Activated CD4-positive, alpha-beta memory T cell treated with anti-CD3 and anti-CD28 coated beads for 36 hours (primary cell): ENCODE data around the gene PANK4. TPM values are rescaled to one million over a fixed set of nuclear protein-coding genes. Genes with fewer than 3 reads are reported as not detected.

ENCODE experiments used
- CTCF ChIA-PET: fragments of 350-600 bp; sonication (Branson Sonifier 250); formaldehyde crosslinking; loops from one replicate; lab custom pipeline; 2021; ENCODE audit warnings: antibody characterized with exemption, inconsistent platforms; lab: Charles Lee
- POLR2A ChIA-PET: fragments of 350-600 bp; sonication (Branson Sonifier 250); formaldehyde crosslinking; loops from one replicate; lab custom pipeline; 2021; ENCODE audit warnings: antibody characterized with exemption; lab: Charles Lee
- DNase-seq: peaks from one replicate; pipeline ENCODE4 v3.0.0-alpha.2; 2020
- H3K27ac Mint-ChIP-seq: one replicate; pipeline ENCODE4 v1.8.0; 2021; ENCODE audit warnings: mixed read lengths
- H3K27me3 Mint-ChIP-seq: one replicate; pipeline ENCODE4 v1.8.0; 2021; ENCODE audit warnings: mixed read lengths
- H3K36me3 Mint-ChIP-seq: one replicate; pipeline ENCODE4 v1.8.0; 2021; ENCODE audit warnings: mixed read lengths
- H3K4me1 Mint-ChIP-seq: one replicate; pipeline ENCODE4 v1.8.0; 2021; ENCODE audit warnings: low read depth, mixed read lengths
- H3K4me3 Mint-ChIP-seq: one replicate; pipeline ENCODE4 v1.8.0; 2021; ENCODE audit warnings: mild to moderate bottlenecking, mixed read lengths
- H3K9me3 Mint-ChIP-seq: one replicate; pipeline ENCODE4 v1.8.0; 2021; ENCODE audit warnings: mixed read lengths
- intact Hi-C: fragments of 100-400 bp; cut with micrococcal nuclease; formaldehyde crosslinking; loops from one replicate; pipeline ENCODE4 v1.15.1; 2023
- total RNA-seq, 2 experiments: library from RNA; stranded (reverse); gene quantifications; one replicate each; pipeline ENCODE4 v1.2.3, GENCODE V29; 2021

The PANK4 gene
- total RNA-seq, 2 experiments from 2014 or later = 42.6 to 45.1 TPM

DNA sequence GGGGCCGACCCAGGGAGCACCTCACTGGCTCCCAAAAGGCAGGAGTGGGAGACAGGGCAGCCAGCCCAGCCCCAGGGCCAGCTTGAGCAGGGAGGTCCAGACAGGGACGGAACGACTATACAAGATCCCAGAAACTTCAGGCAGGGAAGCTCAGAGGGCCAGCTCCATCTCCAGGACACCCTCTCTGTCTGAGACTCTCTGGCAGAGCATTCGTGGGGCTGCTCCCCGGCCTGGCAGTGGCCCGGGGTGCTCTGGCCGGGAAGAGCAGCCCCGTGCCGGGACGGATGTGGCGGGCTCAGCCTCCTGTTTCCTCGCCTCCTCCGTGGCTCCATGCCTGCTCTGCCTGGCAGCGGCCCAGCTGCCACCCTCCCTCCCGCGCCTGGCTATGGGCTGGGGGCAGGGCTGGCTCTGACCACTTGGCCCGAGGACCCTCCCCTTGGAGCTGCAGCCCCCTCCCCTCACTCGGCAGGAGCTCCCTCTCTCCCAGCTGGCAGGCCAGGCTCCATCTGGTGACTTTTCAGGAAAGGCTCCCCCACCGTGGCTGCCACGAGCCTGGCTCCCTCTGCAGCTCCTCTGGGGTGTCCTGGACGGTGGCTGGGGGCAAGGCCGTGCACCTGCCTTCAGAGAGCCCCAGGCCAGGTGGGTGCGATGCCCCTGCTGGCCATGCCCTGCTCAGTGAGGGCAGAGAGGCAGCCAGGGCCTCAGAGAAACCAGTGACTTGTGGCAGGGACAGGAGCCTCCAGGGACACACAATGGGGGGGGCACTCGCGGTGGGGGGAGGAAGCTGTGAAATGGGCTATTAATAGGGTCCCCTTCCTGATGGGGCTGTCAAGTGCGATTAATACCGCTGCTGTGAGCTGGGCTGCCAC lies 55.9 kb downstream of the PANK4 start:
- Mint-ChIP-seq H3K9me3 (no peaks in the 10 kb centered on the region), H3K4me1 (no peaks in the 10 kb centered on the region), H3K27ac (no peak overlapping the region), H3K4me3 (no peak overlapping the region), H3K27me3 (no peaks in the 10 kb centered on the region), H3K36me3 (no peaks in the 10 kb centered on the region)
- DNase-seq = no peak
- ChIA-PET POLR2A (interaction anchor here (1.3 kb wide), 1 partner anchor 10 kb away, joined by 4 read pairs; no protein-coding TSS in a partner anchor), CTCF (no interaction called here)
- intact Hi-C loops = no loop called here

DNA sequence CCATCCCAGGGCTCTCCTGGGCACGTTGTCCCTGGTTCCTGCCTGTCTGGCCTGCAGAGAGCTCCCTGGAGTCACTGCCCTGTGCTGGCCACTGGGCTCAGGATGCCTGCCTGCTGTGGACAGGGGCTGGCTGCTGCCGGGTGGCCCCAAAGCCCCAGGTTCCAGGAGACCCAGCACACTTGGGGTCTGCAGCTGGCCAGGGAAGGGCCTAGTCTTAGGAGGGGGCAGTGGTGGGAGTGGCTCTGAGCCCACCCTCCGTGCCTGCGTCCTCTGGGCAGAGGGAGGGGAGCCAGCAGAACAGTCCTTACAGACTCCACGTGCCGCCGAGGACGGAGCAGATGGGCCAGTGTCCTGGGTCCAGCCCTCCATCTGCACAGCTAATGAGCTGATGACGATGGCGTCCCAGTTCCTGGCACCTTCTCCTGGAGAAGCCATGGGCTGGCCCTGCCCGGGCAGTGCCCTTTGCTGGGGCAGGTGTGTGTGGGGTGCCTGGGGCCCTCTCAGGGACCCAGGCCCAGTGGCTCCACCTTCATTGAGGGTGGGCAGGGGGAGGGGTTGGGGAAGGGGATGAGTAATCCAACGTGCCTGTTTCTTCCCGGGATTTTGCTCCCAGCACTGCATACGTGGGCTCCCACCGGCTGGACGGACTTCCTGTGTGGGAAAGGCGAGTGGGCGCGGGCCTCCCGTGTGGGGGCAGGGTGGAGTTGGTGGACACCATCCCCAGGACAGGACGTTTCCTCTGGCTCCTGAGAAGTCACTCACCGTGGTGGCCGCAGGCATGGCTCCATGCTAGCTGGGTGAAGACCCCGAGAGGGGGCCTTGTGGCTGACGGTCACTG lies 57.1 kb downstream of the PANK4 start:
- no peak for DNase-seq
- H3K27ac Mint-ChIP-seq = no peak overlapping the region
- H3K4me3 Mint-ChIP-seq = no peak overlapping the region
- H3K9me3 Mint-ChIP-seq = no peaks in the 10 kb centered on the region
- no peaks in the 10 kb centered on the region for H3K4me1 Mint-ChIP-seq
- ChIA-PET CTCF (no interaction called here), POLR2A (no interaction called here)
- no peaks in the 10 kb centered on the region for H3K36me3 Mint-ChIP-seq
- intact Hi-C loops = no loop called here
- no peaks in the 10 kb centered on the region for H3K27me3 Mint-ChIP-seq

DNA sequence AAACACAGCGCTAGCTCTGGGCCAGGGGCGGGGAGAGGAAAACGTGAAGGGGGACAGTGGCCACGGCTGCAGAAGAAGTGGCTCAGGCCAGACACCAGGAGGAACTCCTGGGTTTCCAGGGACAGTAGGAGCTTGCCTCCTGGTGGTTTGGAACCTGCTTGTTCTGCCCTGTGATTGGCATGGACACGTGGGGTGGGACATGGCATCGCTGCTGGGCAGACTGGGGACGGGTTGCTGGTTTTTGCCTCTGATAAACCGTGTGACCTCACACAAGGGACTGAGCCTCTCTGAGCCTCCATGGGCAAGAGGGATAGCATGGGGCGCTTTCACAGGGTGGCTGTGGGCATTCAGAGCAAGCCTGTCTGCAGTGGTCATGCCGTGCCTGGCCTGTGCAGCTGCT lies 57.9 kb downstream of the PANK4 start:
- Mint-ChIP-seq H3K27me3 (no peaks in the 10 kb centered on the region), H3K9me3 (no peaks in the 10 kb centered on the region), H3K27ac (no peak overlapping the region), H3K4me3 (no peak overlapping the region), H3K36me3 (no peaks in the 10 kb centered on the region), H3K4me1 (no peaks in the 10 kb centered on the region)
- POLR2A ChIA-PET = no interaction called here
- CTCF ChIA-PET = no interaction called here
- no peak for DNase-seq
- intact Hi-C loops = no loop called here

DNA sequence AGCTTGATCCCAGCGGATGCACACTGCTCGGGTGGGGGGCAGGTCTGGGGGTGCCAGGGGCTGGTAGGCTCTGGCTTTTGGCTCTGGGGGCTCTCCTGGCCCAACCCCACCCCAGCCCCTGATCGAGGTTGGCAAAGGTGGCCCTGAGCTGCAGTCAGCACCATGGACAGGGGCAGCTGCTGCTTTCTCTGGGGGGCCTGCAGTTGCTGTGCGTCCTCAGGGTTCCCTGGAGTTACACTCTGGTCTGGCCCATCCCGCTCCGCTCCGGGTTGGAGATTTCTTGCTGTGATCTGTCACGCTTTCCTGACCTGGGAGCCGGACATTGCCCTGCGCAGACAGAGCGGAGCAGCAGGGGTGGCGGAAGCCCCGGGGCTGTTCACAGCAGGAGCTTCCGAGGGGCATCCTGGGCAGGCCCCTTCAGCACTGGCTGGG lies 58.3 kb downstream of the PANK4 start:
- no peaks in the 10 kb centered on the region for H3K36me3 Mint-ChIP-seq
- no peak overlapping the region for H3K27ac Mint-ChIP-seq
- peak; percentile 45 for DNase-seq
- CTCF ChIA-PET = no interaction called here
- H3K4me3 Mint-ChIP-seq = no peak overlapping the region
- no peaks in the 10 kb centered on the region for H3K4me1 Mint-ChIP-seq
- no peaks in the 10 kb centered on the region for H3K27me3 Mint-ChIP-seq
- H3K9me3 Mint-ChIP-seq = no peaks in the 10 kb centered on the region
- POLR2A ChIA-PET = no interaction called here
- intact Hi-C loops = no loop called here

DNA sequence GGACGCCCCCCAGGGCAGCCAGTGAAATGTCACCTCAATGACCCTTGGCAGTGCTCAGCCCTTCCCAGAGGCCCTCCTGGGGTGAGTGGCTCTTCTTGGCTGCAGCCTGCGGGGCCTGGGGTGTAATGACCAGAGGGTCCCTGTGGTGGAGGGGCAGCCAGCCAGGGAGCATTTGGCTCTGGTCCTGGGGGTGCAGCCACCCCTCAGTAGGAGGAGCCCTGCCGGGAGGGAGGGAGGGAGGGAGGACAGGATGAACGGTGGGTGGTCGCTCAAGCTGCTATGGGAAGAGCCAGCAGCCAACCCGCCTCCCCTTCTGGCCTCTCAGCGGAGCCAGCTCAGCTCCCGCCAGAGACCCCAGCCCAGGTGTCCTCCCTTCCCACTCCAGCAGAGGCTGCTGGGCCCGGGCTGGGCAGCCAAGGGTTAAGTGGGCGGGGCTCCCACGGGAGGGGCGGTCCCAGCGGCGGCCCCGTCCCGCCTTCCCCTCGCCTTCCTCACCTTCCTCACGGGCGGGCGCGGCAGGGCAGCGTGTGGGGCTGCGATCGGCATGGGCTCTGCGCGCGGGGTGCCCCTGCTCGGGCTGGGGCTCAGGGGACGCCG lies 59.3 kb downstream of the PANK4 start:
- Mint-ChIP-seq H3K27me3 (no peaks in the 10 kb centered on the region), H3K4me3 (no peak overlapping the region), H3K27ac (no peak overlapping the region), H3K9me3 (no peaks in the 10 kb centered on the region), H3K4me1 (no peaks in the 10 kb centered on the region), H3K36me3 (no peaks in the 10 kb centered on the region)
- intact Hi-C loops = no loop called here
- DNase-seq = peak; percentile 26
- POLR2A ChIA-PET = no interaction called here
- CTCF ChIA-PET = no interaction called here

DNA sequence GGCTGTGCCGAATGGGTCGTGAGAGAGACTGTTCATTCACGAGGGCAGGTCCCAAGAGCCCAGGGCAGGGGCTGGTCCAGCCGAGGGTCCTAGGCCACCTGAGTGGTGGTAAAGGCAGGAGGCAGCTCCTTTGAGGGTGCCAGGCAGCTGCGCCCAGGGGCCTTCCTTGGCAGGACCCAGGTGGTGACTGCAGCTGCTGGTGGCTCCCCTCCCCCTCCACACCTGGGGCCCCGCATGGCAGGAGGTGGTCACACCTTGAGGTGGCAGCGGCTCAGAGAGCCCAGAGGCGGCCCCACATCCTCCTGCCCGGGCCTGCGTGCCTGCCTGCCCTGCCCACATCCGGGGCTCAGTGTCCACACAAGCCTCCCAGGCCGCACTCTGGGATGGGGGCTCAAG lies 60.1 kb downstream of the PANK4 start:
- Mint-ChIP-seq H3K36me3 (no peaks in the 10 kb centered on the region), H3K4me1 (no peaks in the 10 kb centered on the region), H3K27me3 (no peaks in the 10 kb centered on the region), H3K27ac (no peak overlapping the region), H3K4me3 (no peak overlapping the region), H3K9me3 (no peaks in the 10 kb centered on the region)
- CTCF ChIA-PET = no interaction called here
- intact Hi-C loops = no loop called here
- DNase-seq = no peak
- POLR2A ChIA-PET = no interaction called here

DNA sequence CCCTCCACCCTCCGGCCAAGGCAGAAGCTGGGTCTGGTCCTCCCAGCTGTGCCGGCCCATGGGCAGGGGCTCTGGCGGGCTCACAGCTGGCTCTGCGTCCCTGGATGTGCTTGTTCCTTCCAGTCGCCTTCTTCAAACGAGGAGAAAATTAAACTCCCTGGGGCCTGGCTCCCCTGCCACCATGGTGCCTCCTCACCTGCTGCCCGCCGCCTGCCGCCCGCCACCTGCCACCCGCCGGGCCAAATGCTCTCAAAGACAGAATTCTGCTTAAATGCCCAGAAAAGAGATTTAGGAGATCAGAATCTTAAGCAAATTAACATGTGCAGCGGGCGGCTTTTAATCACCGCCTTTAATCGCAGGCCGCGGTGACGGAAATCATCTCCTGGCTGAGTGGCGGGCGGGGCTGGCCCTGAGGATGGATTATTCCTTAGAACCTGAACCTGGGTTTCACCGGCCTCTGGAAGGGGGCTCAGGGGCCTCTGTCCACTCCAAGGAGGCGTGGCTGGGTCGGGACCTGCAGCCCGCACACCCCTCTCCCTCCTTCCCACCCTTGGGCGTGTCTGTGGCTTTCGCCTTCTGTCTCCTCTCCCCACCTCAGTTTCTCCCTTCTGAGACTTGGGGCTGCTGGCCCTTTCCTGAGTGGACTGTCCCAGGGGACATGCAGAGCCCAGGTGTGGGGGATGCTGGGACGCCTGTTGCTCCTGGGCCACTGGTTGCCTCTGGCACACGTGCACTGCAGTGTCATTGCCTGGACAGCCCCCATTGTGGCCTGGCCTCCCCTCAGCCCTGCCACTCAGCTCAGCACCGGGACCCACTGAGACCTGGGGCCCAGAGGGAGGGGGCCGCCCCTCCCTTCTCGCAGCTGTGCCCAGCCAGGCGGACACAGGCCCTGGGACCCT lies 60.8 kb downstream of the PANK4 start:
- DNase-seq = no peak
- ChIA-PET CTCF (no interaction called here), POLR2A (no interaction called here)
- Mint-ChIP-seq H3K4me3 (no peak overlapping the region), H3K4me1 (no peaks in the 10 kb centered on the region), H3K27me3 (no peaks in the 10 kb centered on the region), H3K9me3 (no peaks in the 10 kb centered on the region), H3K27ac (no peak overlapping the region), H3K36me3 (no peaks in the 10 kb centered on the region)
- intact Hi-C loops = no loop called here

DNA sequence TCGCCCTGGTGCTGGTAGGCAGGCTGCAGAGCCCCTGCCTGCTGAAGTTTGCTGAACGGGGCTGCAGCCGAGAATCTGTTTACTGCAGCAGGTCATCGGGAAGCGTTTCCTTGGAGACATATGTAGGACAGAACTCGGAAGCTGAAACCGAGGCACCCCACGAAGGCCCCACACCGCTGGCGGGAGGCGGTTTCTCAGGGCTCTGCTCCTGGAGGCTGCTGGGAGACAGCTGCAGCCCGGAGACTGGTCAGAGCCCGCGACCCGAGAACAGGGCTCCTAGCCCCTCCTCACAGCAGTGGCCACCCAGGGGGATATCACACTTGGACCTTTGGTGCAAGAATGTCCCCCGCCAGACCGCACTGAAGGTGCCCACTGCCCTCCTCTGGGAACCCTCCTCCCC lies 63.0 kb downstream of the PANK4 start:
- Mint-ChIP-seq H3K27ac (no peak overlapping the region), H3K36me3 (no peaks in the 10 kb centered on the region), H3K4me1 (no peaks in the 10 kb centered on the region), H3K9me3 (no peaks in the 10 kb centered on the region), H3K4me3 (no peak overlapping the region), H3K27me3 (no peaks in the 10 kb centered on the region)
- intact Hi-C loops = no loop called here
- ChIA-PET POLR2A (no interaction called here), CTCF (no interaction called here)
- DNase-seq = no peak

DNA sequence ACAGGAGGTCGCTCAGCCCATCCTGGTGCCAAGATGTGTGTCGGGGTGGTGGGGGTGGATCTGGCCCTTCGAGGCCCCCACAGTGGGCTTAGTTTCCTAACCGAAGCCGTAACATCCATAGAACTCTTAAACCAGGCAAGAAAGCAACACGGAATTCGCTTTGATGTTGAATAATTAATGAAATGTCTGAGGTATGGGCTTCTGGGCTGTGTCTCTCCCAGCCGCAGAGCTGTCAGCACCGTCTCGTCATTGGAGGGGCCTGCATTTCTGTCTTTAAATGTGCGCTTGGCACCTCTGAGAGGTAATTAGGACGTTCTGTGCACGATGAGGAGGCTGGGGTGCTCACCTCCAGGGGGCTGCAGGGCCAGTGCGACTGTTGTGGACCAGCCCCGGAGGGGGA lies 63.6 kb downstream of the PANK4 start:
- no peak overlapping the region for H3K4me3 Mint-ChIP-seq
- ChIA-PET POLR2A (no interaction called here), CTCF (no interaction called here)
- no peaks in the 10 kb centered on the region for H3K27me3 Mint-ChIP-seq
- intact Hi-C loops = no loop called here
- no peak for DNase-seq
- no peaks in the 10 kb centered on the region for H3K36me3 Mint-ChIP-seq
- no peaks in the 10 kb centered on the region for H3K4me1 Mint-ChIP-seq
- no peak overlapping the region for H3K27ac Mint-ChIP-seq
- H3K9me3 Mint-ChIP-seq = no peaks in the 10 kb centered on the region

DNA sequence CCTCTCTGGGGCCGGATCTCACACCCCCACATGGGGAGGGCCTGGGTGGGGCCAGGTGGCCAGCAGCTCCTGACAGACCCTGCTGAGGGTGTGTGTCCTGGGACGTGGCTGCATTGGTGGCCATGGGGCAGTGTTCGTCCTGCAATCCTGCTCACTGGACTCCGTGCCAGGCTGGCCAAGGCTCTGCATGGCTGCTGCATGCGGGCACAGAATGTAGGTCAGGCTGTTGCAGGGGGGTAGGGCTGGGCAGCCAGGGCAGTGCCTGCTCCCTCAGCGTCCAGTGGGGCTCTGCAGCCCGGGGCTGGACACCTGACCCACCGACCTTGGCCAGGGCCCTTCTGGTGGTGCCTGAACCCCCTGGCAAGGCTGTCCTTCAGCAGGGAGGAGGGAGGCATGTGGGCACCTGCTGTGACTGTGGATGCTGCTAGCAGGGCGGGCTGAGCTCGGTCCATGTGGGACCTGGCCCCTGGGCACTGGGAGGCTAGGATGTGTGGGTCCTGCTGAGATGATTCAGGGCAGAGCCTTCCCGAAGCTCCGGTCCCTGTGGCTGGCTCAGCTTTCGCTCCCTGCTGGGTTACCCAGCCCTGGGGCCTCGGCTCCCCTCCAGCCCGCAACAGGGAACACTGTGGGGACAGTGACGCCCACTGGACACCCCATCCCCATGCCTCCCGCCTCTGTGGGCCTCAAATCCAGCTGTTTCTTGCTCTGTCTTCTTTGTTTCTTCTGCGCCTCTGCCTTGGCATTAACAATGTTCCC lies 65.2 kb downstream of the PANK4 start:
- no peak overlapping the region for H3K27ac Mint-ChIP-seq
- no peak for DNase-seq

DNA sequence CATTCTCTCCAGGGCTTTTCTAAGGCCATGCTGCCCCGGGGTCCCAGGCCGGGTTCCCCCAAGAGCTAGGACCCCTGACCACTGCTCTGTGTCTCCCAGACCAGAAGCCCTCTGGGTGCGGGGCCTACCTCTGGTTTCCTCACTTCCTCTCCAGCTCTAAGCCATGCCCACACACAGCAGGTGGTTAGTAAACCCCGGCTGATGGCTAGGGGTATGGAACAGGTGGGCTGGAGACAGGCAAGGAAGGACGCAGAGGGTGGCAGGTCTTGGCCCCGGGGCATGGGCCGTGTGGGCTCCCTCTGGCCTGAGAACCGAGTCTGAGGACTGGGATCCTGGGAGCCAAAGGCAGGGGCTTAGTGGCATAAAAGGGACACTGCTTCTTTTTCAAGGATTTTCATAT lies 66.2 kb downstream of the PANK4 start:
- intact Hi-C loops = no loop called here
- POLR2A ChIA-PET = no interaction called here

More for the DNA sequence above, 65.2 kb downstream of the PANK4 start:
- ChIA-PET POLR2A (no interaction called here), CTCF (no interaction called here)
- Mint-ChIP-seq H3K4me1 (no peaks in the 10 kb centered on the region), H3K27me3 (no peaks in the 10 kb centered on the region), H3K36me3 (no peaks in the 10 kb centered on the region), H3K9me3 (no peaks in the 10 kb centered on the region), H3K4me3 (no peak overlapping the region)
- intact Hi-C loops = no loop called here

More for the DNA sequence above, 66.2 kb downstream of the PANK4 start:
- CTCF ChIA-PET = no interaction called here
- no peaks in the 10 kb centered on the region for H3K4me1 Mint-ChIP-seq
- H3K27ac Mint-ChIP-seq = no peak overlapping the region
- H3K9me3 Mint-ChIP-seq = no peaks in the 10 kb centered on the region
- no peak overlapping the region for H3K4me3 Mint-ChIP-seq
- no peaks in the 10 kb centered on the region for H3K27me3 Mint-ChIP-seq
- H3K36me3 Mint-ChIP-seq = no peaks in the 10 kb centered on the region
- DNase-seq = no peak
